IMR-90 (cell line): ENCODE data around the gene PUDP. TPM values are rescaled to one million over a fixed set of nuclear protein-coding genes. Genes with fewer than 3 reads are reported as not detected.

ENCODE experiments used
- ATAC-seq: fragments of 200-7000 bp; cut with Tn5 transposase; 2 replicates; pipeline ENCODE4 v1.9.1; 2020; ENCODE audit warnings: low read depth, mild to moderate bottlenecking, moderate library complexity
- BruUV-seq: library from RNA; stranded (reverse); fragments of 400-500 nt; replicated peaks from 2 replicates; lab custom pipeline; 2021; lab: Mats Ljungman, UMichigan
- CTCF ChIA-PET: fragments of 300-600 bp; formaldehyde crosslinking; extraction: SDS; loops from one replicate; lab custom pipeline; 2021; ENCODE audit warnings: antibody characterized with exemption; lab: Yijun Ruan, JAX
- POLR2A ChIA-PET: fragments of 300-600 bp; sonication (Branson Sonifier 250); formaldehyde crosslinking; loops from one replicate; lab custom pipeline; 2022; ENCODE audit warnings: antibody characterized with exemption; ENCODE audit not compliant: unreplicated experiment; lab: Charles Lee
- DNase-seq: peaks from one replicate; pipeline ENCODE4 v3.0.0; 2013
- H2AFZ ChIP-seq: replicated peaks from 2 replicates; pipeline ENCODE3; 2013; ENCODE audit warnings: low read length, mild to moderate bottlenecking; ENCODE audit not compliant: poor library complexity
- H2AK5ac ChIP-seq: 2 replicates; pipeline ENCODE4 v1.6.1; 2013; ENCODE audit warnings: low read depth, low read length, inconsistent platforms
- H2AK9ac ChIP-seq: replicated peaks from 2 replicates; pipeline ENCODE3; 2013; ENCODE audit warnings: mild to moderate bottlenecking, low read depth, low read length, moderate library complexity; ENCODE audit not compliant: poor library complexity
- H2BK120ac ChIP-seq: 2 replicates; pipeline ENCODE4 v1.6.1; 2013; ENCODE audit warnings: low read depth, low read length, inconsistent platforms
- H2BK15ac ChIP-seq: 3 replicates; pipeline ENCODE4 v1.6.1; 2013; ENCODE audit warnings: low read depth, low read length, inconsistent platforms
- H2BK20ac ChIP-seq: 2 replicates; pipeline ENCODE4 v1.6.1; 2013; ENCODE audit warnings: low read depth, mild to moderate bottlenecking, inconsistent platforms, low read length, moderate library complexity
- H2BK5ac ChIP-seq: 2 replicates; pipeline ENCODE4 v1.6.1; 2013; ENCODE audit warnings: mild to moderate bottlenecking, low read depth, low read length, inconsistent platforms; ENCODE audit not compliant: poor library complexity, severe bottlenecking
- H3K14ac ChIP-seq: replicated peaks from 2 replicates; pipeline ENCODE4 v1.6.1; 2013; ENCODE audit warnings: low read depth, low read length, inconsistent platforms
- H3K18ac ChIP-seq: 2 replicates; pipeline ENCODE4 v1.6.1; 2013; ENCODE audit warnings: low read depth, low read length, control low read depth
- H3K23ac ChIP-seq: 2 replicates; pipeline ENCODE4 v1.6.1; 2013; ENCODE audit warnings: low read depth, low read length, inconsistent platforms
- H3K27ac ChIP-seq: 2 replicates; pipeline ENCODE4 v1.5.1; 2013; ENCODE audit warnings: mild to moderate bottlenecking, control low read depth, low read length; ENCODE audit not compliant: insufficient read depth
- H3K27me3 ChIP-seq: 2 replicates; pipeline ENCODE4 v1.6.1; 2013; ENCODE audit warnings: low read length; ENCODE audit not compliant: control insufficient read depth, insufficient read depth
- H3K36me3 ChIP-seq: 2 replicates; pipeline ENCODE4 v1.6.1; 2013; ENCODE audit warnings: low read length, mixed read lengths; ENCODE audit not compliant: control insufficient read depth, insufficient read depth
- H3K4ac ChIP-seq: 2 replicates; pipeline ENCODE4 v1.6.1; 2013; ENCODE audit warnings: low read depth, low read length, inconsistent platforms
- H3K4me1 ChIP-seq: 2 replicates; pipeline ENCODE4 v1.6.1; 2013; ENCODE audit warnings: low read length, mixed read lengths; ENCODE audit not compliant: control insufficient read depth, insufficient read depth
- H3K4me2 ChIP-seq: 2 replicates; pipeline ENCODE4 v1.6.1; 2013; ENCODE audit warnings: low read depth, mild to moderate bottlenecking, control low read depth, low read length, moderate library complexity
- H3K4me3 ChIP-seq: 2 replicates; pipeline ENCODE4 v1.5.1; 2013; ENCODE audit warnings: low read depth, mild to moderate bottlenecking, control low read depth, low read length, moderate library complexity; ENCODE audit not compliant: insufficient read depth
- H3K56ac ChIP-seq: 2 replicates; pipeline ENCODE4 v1.6.1; 2013; ENCODE audit warnings: low read length, inconsistent platforms; ENCODE audit not compliant: insufficient read depth; ENCODE audit errors: extremely low read depth
- H3K79me1 ChIP-seq, 2 experiments: 2 replicates each; pipeline ENCODE4 v1.6.1; 2013; ENCODE audit warnings: low read length in 2 of 2, inconsistent platforms in 1 of 2, low read depth in 1 of 2
- H3K9ac ChIP-seq: 2 replicates; pipeline ENCODE4 v1.6.1; 2013; ENCODE audit warnings: low read depth, low read length, control low read depth
- H3K9me1 ChIP-seq: 2 replicates; pipeline ENCODE4 v1.6.1; 2013; ENCODE audit warnings: low read length, inconsistent platforms; ENCODE audit not compliant: insufficient read depth
- H3K9me3 ChIP-seq: 2 replicates; pipeline ENCODE4 v1.6.1; 2013; ENCODE audit warnings: low read length; ENCODE audit not compliant: control insufficient read depth, insufficient read depth
- H4K20me1 ChIP-seq: 2 replicates; pipeline ENCODE4 v1.6.1; 2013; ENCODE audit warnings: low read length, inconsistent platforms; ENCODE audit not compliant: insufficient read depth
- H4K5ac ChIP-seq: 2 replicates; pipeline ENCODE4 v1.6.1; 2013; ENCODE audit warnings: mild to moderate bottlenecking, low read depth, low read length, control low read depth
- H4K8ac ChIP-seq, 2 experiments: 2 replicates each; pipeline ENCODE4 v1.6.1; 2013; ENCODE audit warnings: low read depth in 2 of 2, low read length in 2 of 2, control low read depth in 1 of 2, inconsistent platforms in 1 of 2
- H4K91ac ChIP-seq: 2 replicates; pipeline ENCODE4 v1.6.1; 2013; ENCODE audit warnings: low read depth, low read length, inconsistent platforms; ENCODE audit not compliant: insufficient read depth
- ELK1 ChIP-seq: fragments of 150-350 bp; IDR thresholded peaks from 2 replicates; pipeline ENCODE4 v1.6.1; 2016; ENCODE audit warnings: low read depth, mild to moderate bottlenecking, low read length, moderate library complexity, borderline replicate concordance
- MAZ ChIP-seq: IDR thresholded peaks from 2 replicates; pipeline ENCODE4 v1.6.1; 2012; ENCODE audit warnings: low read depth, mild to moderate bottlenecking, low read length, improper control_type of control experiment, moderate library complexity, borderline replicate concordance
- MXI1 ChIP-seq: IDR thresholded peaks from 2 replicates; pipeline ENCODE4 v1.6.1; 2012; ENCODE audit warnings: low read depth, mild to moderate bottlenecking, low read length, moderate library complexity, borderline replicate concordance
- NFE2L2 ChIP-seq: fragments of 150-350 bp; IDR thresholded peaks from 2 replicates; pipeline ENCODE4 v1.6.1; 2016; ENCODE audit warnings: low read depth, mild to moderate bottlenecking, low read length
- RFX5 ChIP-seq: IDR thresholded peaks from 2 replicates; pipeline ENCODE4 v1.8.0; 2012; ENCODE audit warnings: low read depth, mild to moderate bottlenecking, low read length, moderate library complexity
- WGBS, 2 experiments: methylation state at CpG; one replicate each; pipeline versions ENCODE4 v1.1.5 to v1.1.7; 2013; ENCODE audit warnings: missing lambda C conversion rate in 2 of 2; ENCODE audit not compliant: insufficient read length in 1 of 2; ENCODE audit errors: extremely low coverage in 2 of 2; 5-methylcytosine and 5-hydroxymethylcytosine counted together
- dilution Hi-C: fragments of 300-500 bp; cut with HindIII; formaldehyde crosslinking; loops from one replicate; pipeline ENCODE4 v1.14.3; 2018; ENCODE audit warnings: low sequenced_read_pairs; ENCODE audit not compliant: unreplicated experiment
- in situ Hi-C: fragments of 300-500 bp; cut with MboI; formaldehyde crosslinking; loops from 3 replicates; pipeline ENCODE4 v1.14.3; 2019; ENCODE audit warnings: low sequenced_read_pairs, inconsistent platforms, mixed read lengths
- intact Hi-C: fragments of 100-400 bp; cut with micrococcal nuclease; formaldehyde crosslinking; loops from 2 replicates; pipeline ENCODE4 v1.10.0; 2022
- polyA plus RNA-seq, 3 experiments: library from polyadenylated mRNA; depleted of rRNA; stranded (reverse); fragments of >200 nt; gene quantifications; 2 replicates each; pipeline ENCODE4 v1.2.3, GENCODE V29; 2012; ENCODE audit warnings: low replicate concordance in 1 of 3
- total RNA-seq: library from RNA; depleted of rRNA; stranded (reverse); fragments of >200 nt; gene quantifications from 2 replicates; pipeline ENCODE4 v1.2.3, GENCODE V29; 2012

Gene PUDP
- total and polyA plus RNA-seq, 2 of the 4 experiments (the other 2 are of a cell fraction), result 22.2 to 28.6 TPM

- Histone ChIP-seq H2AK5ac (peak overlapping the region; percentile 36; the same call in 1 of the 2 replicates), H3K9me1 (peaks cover 14% of the 10 kb centered on the region; the same call in 1 of the 2 replicates), H2BK20ac (peak overlapping the region; percentile 36; the same call in 1 of the 2 replicates), H3K4me2 (peak overlapping the region; percentile 16; the same call in 1 of the 2 replicates), H2BK15ac (no peak overlapping the region), H3K23ac (no peak overlapping the region), H3K36me3 (no peaks in the 10 kb centered on the region), H4K5ac (no peak overlapping the region), H2BK5ac (no peak overlapping the region), H4K91ac (peak overlapping the region; percentile 10; the same call in 1 of the 2 replicates), H3K9ac (no peak overlapping the region), H3K9me3 (no peaks in the 10 kb centered on the region), H3K27me3 (no peaks in the 10 kb centered on the region), H2BK120ac (no peak overlapping the region), H3K56ac (no peak overlapping the region), H3K4me3 (no peak overlapping the region), H3K18ac (peak overlapping the region; percentile 21; the same call in 1 of the 2 replicates), H4K20me1 (peaks cover 6% of the 10 kb centered on the region; the same call in 1 of the 2 replicates), H2AK9ac (no peak overlapping the region), H3K79me1 (peaks cover 44 to 72% of the 10 kb centered on the region in 2 experiments), H4K8ac (peak overlapping the region in 1 of 2 experiments; percentile 9; a peak in 1 of 4 replicates), H3K14ac (0 out of 2 replicates have a peak overlapping the region, but pooled peaks have one; percentile 24), H2AFZ (no peak overlapping the region), H3K4ac (peak overlapping the region; percentile 46), H3K27ac (peak overlapping the region; percentile 34; the same call in 1 of the 2 replicates), H3K4me1 (peaks cover 9% of the 10 kb centered on the region)
- peak; percentile 54 for ATAC-seq
- ChIA-PET POLR2A (no interaction called here), CTCF (interaction anchor here (0.6 to 0.8 kb wide), 2 partner anchors 132 to 499 kb away, joined by 4 to 5 read pairs; no protein-coding TSS in a partner anchor)
- dilution Hi-C loops, result no loop called here
- in situ Hi-C loops, result no loop called here
- no peak for TF ChIP-seq MAZ
- TF ChIP-seq ELK1, result no peak
- no peak for TF ChIP-seq RFX5
- no peak for TF ChIP-seq MXI1
- TF ChIP-seq NFE2L2, result no peak
- WGBS, 2 experiments, result 59% methylated on average over 4 of the region's 8 CpGs; no CpG with 5 or more reads in 1 of the 2 experiments
- DNase-seq, result peak; percentile 35
- BruUV-seq, result no TSS peak
- intact Hi-C loops, result loop anchor here (5.0 kb wide), 1 partner anchor 794 kb away; the partner anchor contains the start of gene PNPLA4
Measured at GRCh38 chrX:7133050-7133440, 14.9 kb downstream of the PUDP start.
